ENCODE data around the gene TTYH2. TPM values are rescaled to one million over a fixed set of nuclear protein-coding genes. Genes with fewer than 3 reads are reported as not detected.
"Not testable (repeated sequence)": the region's sequence is repeated elsewhere in the genome, so short reads cannot be mapped to it uniquely, and the experiment has no call there.

Gene TTYH2
- polyA plus RNA-seq, 1 donor from 2014 or later, result 2.5 TPM

- no peak overlapping the region for H3K4me2 ChIP-seq (ENCODE audit: low read length)
- no peaks in the 10 kb centered on the region for H3K27me3 ChIP-seq (ENCODE audit: insufficient read depth, low read depth, low read length)
- TF ChIP-seq POLR2AphosphoS5 (IDR thresholded peaks at IDR 0.05) (no peak), CTCF (IDR thresholded peaks at IDR 0.05; ENCODE audit: poor library complexity, severe bottlenecking) (no peak), RAD21 (conservative IDR thresholded peaks at IDR 0.05) (no peak)
- H3F3A ChIP-seq (ENCODE audit: insufficient read depth, low read length, poor library complexity, severe bottlenecking), result no peaks in the 10 kb centered on the region
- H2AFZ ChIP-seq (ENCODE audit: low read depth, low read length), result no peak overlapping the region
- H3K79me2 ChIP-seq (replicated peaks; ENCODE audit: insufficient read depth, low read length), result no peaks in the 10 kb centered on the region
- H3K9me3 ChIP-seq (ENCODE audit: low read length), result no peaks in the 10 kb centered on the region
- H4K20me1 ChIP-seq (ENCODE audit: insufficient read depth), result no peaks in the 10 kb centered on the region
- no peaks in the 10 kb centered on the region for H3K9me2 ChIP-seq (ENCODE audit: insufficient read depth, low read length)
- no peak overlapping the region for H3K27ac ChIP-seq (ENCODE audit: low read length)
- H3K36me3 ChIP-seq (ENCODE audit: insufficient read depth, low read length), result no peaks in the 10 kb centered on the region
- no peak overlapping the region for H3K9ac ChIP-seq (ENCODE audit: low read length)
- H3K4me3 ChIP-seq (ENCODE audit: low read length), result no peak overlapping the region
Observed at GRCh38 chr17:74277935-74278334, 64.6 kb downstream of the TTYH2 start.

- not testable (repeated sequence) for H3K79me2 ChIP-seq (replicated peaks; ENCODE audit: insufficient read depth, low read length); H2AFZ ChIP-seq (ENCODE audit: low read depth, low read length); H3K27me3 ChIP-seq (ENCODE audit: insufficient read depth, low read depth, low read length); H3K4me2 ChIP-seq (ENCODE audit: low read length); H3F3A ChIP-seq (ENCODE audit: insufficient read depth, low read length, poor library complexity, severe bottlenecking); H4K20me1 ChIP-seq (ENCODE audit: insufficient read depth); H3K9me2 ChIP-seq (ENCODE audit: insufficient read depth, low read length); H3K9me3 ChIP-seq (ENCODE audit: low read length); H3K9ac ChIP-seq (ENCODE audit: low read length); H3K4me3 ChIP-seq (ENCODE audit: low read length); H3K36me3 ChIP-seq (ENCODE audit: insufficient read depth, low read length); H3K27ac ChIP-seq (ENCODE audit: low read length)
Observed at GRCh38 chr17:74279617-74280016, 66.2 kb downstream of the TTYH2 start.

GRCh38 chr17:74280093-74280513 is 66.7 kb downstream of the TTYH2 start:
- no peak overlapping the region for H3K27ac ChIP-seq (ENCODE audit: low read length)
- no peaks in the 10 kb centered on the region for H3K79me2 ChIP-seq (replicated peaks; ENCODE audit: insufficient read depth, low read length)
- no peaks in the 10 kb centered on the region for H3K27me3 ChIP-seq (ENCODE audit: insufficient read depth, low read depth, low read length)
- H3K36me3 ChIP-seq (ENCODE audit: insufficient read depth, low read length), result no peaks in the 10 kb centered on the region
- H3K4me3 ChIP-seq (ENCODE audit: low read length), result no peak overlapping the region
- no peaks in the 10 kb centered on the region for H3K9me3 ChIP-seq (ENCODE audit: low read length)
- H2AFZ ChIP-seq (ENCODE audit: low read depth, low read length), result no peak overlapping the region
- no peak overlapping the region for H3K4me2 ChIP-seq (ENCODE audit: low read length)
- no peaks in the 10 kb centered on the region for H3F3A ChIP-seq (ENCODE audit: insufficient read depth, low read length, poor library complexity, severe bottlenecking)
- no peaks in the 10 kb centered on the region for H4K20me1 ChIP-seq (ENCODE audit: insufficient read depth)
- no peak overlapping the region for H3K9ac ChIP-seq (ENCODE audit: low read length)
- TF ChIP-seq POLR2AphosphoS5 (IDR thresholded peaks at IDR 0.05), result no peak
- no peak for TF ChIP-seq EP300 (conservative IDR thresholded peaks at IDR 0.05; ENCODE audit: poor library complexity, severe bottlenecking)
- H3K9me2 ChIP-seq (ENCODE audit: insufficient read depth, low read length), result no peaks in the 10 kb centered on the region

- no peak overlapping the region for H2AFZ ChIP-seq (ENCODE audit: low read depth, low read length)
- no peaks in the 10 kb centered on the region for H3K79me2 ChIP-seq (replicated peaks; ENCODE audit: insufficient read depth, low read length)
- no peaks in the 10 kb centered on the region for H3F3A ChIP-seq (ENCODE audit: insufficient read depth, low read length, poor library complexity, severe bottlenecking)
- H4K20me1 ChIP-seq (ENCODE audit: insufficient read depth), result no peaks in the 10 kb centered on the region
- H3K4me2 ChIP-seq (ENCODE audit: low read length), result no peak overlapping the region
- TF ChIP-seq EZH2 (IDR thresholded peaks at IDR 0.05; ENCODE audit: borderline replicate concordance, insufficient read depth, low read length, poor library complexity, severe bottlenecking) (no peak), SMC3 (conservative IDR thresholded peaks at IDR 0.05; ENCODE audit: poor library complexity) (no peak), REST (IDR thresholded peaks at IDR 0.05; ENCODE audit: borderline replicate concordance) (no peak), CTCF (IDR thresholded peaks at IDR 0.05; ENCODE audit: poor library complexity, severe bottlenecking) (no peak), EP300 (conservative IDR thresholded peaks at IDR 0.05; ENCODE audit: poor library complexity, severe bottlenecking) (no peak), MXI1 (conservative IDR thresholded peaks at IDR 0.05; ENCODE audit: poor library complexity, severe bottlenecking) (no peak), TAF1 (IDR thresholded peaks at IDR 0.05; ENCODE audit: low read depth) (no peak), POLR2AphosphoS5 (IDR thresholded peaks at IDR 0.05) (no peak), RAD21 (conservative IDR thresholded peaks at IDR 0.05) (no peak)
- no peaks in the 10 kb centered on the region for H3K27me3 ChIP-seq (ENCODE audit: insufficient read depth, low read depth, low read length)
- H3K27ac ChIP-seq (ENCODE audit: low read length), result no peak overlapping the region
- H3K36me3 ChIP-seq (ENCODE audit: insufficient read depth, low read length), result no peaks in the 10 kb centered on the region
- H3K9me3 ChIP-seq (ENCODE audit: low read length), result no peaks in the 10 kb centered on the region
- H3K9ac ChIP-seq (ENCODE audit: low read length), result no peak overlapping the region
- H3K9me2 ChIP-seq (ENCODE audit: insufficient read depth, low read length), result no peaks in the 10 kb centered on the region
- no peak overlapping the region for H3K4me3 ChIP-seq (ENCODE audit: low read length)
Observed at GRCh38 chr17:74281799-74282198, 68.4 kb downstream of the TTYH2 start.
